ENCODE measurements around the gene ACOX2. TPM values are rescaled to one million over a fixed set of nuclear protein-coding genes. Genes with fewer than 3 reads are reported as not detected.
A peak's percentile ranks its signal among the peaks of the same experiment; 100 is the strongest.

Gene ACOX2
- total RNA-seq, 1 experiment from 2014 or later = 7.2 TPM

GRCh38 chr3:58584690-58585004 is 47.7 kb upstream of the ACOX2 start:
- POLR2A ChIA-PET (ENCODE audit: low non-redundant PET) = no interaction called here
- Histone ChIP-seq H3K27me3 (replicated peaks; ENCODE audit: insufficient read depth, low read depth, low read length, poor library complexity) (peaks cover 7% of the 10 kb centered on the region), H3K36me3 (ENCODE audit: insufficient read depth, low read length, poor library complexity, severe bottlenecking) (no peaks in the 10 kb centered on the region), H3K9me3 (ENCODE audit: low read depth, low read length, poor library complexity, severe bottlenecking) (no peaks in the 10 kb centered on the region), H3K27ac (ENCODE audit: low read depth, low read length, poor library complexity, severe bottlenecking) (no peak overlapping the region), H3K4me1 (ENCODE audit: insufficient read depth, low read length, poor library complexity, severe bottlenecking) (peaks cover 17% of the 10 kb centered on the region), H3K4me3 (ENCODE audit: low read depth, low read length, poor library complexity, severe bottlenecking) (peak overlapping the region; percentile 44)
- CTCF ChIA-PET = no interaction called here
- TF ChIP-seq EZH2 (IDR thresholded peaks at IDR 0.05; ENCODE audit: borderline replicate concordance, low read depth, low read length, poor library complexity, severe bottlenecking) (no peak), CTCF (conservative IDR thresholded peaks at IDR 0.05; ENCODE audit: low read depth, low read length) (no peak)
- intact Hi-C loops (cut with micrococcal nuclease; ENCODE audit: unreplicated experiment) = no loop called here
- no TSS peak for BruUV-seq (replicated peaks)
- DNase-seq (ENCODE audit: low spot score) = no peak

GRCh38 chr3:58581328-58582091 is 44.5 kb upstream of the ACOX2 start:
- Histone ChIP-seq H3K27me3 (replicated peaks; ENCODE audit: insufficient read depth, low read depth, low read length, poor library complexity) (peaks cover 2% of the 10 kb centered on the region), H3K36me3 (ENCODE audit: insufficient read depth, low read length, poor library complexity, severe bottlenecking) (no peaks in the 10 kb centered on the region), H3K27ac (ENCODE audit: low read depth, low read length, poor library complexity, severe bottlenecking) (peak overlapping the region; percentile 18), H3K9me3 (ENCODE audit: low read depth, low read length, poor library complexity, severe bottlenecking) (no peaks in the 10 kb centered on the region), H3K4me3 (ENCODE audit: low read depth, low read length, poor library complexity, severe bottlenecking) (no peak overlapping the region), H3K4me1 (ENCODE audit: insufficient read depth, low read length, poor library complexity, severe bottlenecking) (peaks cover 17% of the 10 kb centered on the region)
- ChIA-PET POLR2A (ENCODE audit: low non-redundant PET) (interaction anchor here (0.6 kb wide), 1 partner anchor 61 kb away, joined by 3 read pairs; no protein-coding TSS in a partner anchor), CTCF (interaction anchor here (0.6 kb wide), 1 partner anchor 1456 kb away, joined by 3 read pairs; no protein-coding TSS in a partner anchor)
- BruUV-seq (replicated peaks) = no TSS peak
- no peak for TF ChIP-seq EZH2 (IDR thresholded peaks at IDR 0.05; ENCODE audit: borderline replicate concordance, low read depth, low read length, poor library complexity, severe bottlenecking)
- TF ChIP-seq CTCF (conservative IDR thresholded peaks at IDR 0.05; ENCODE audit: low read depth, low read length) = no peak
- peak; percentile 40 for DNase-seq (ENCODE audit: low spot score)
- intact Hi-C loops (cut with micrococcal nuclease; ENCODE audit: unreplicated experiment) = no loop called here

- BruUV-seq (replicated peaks) = no TSS peak
These were observed 43.9 kb upstream of the ACOX2 start for GRCh38 chr3:58580826-58581327.

More at GRCh38 chr3:58580826-58581327, 43.9 kb upstream of the ACOX2 start:
- no peaks in the 10 kb centered on the region for H3K27me3 ChIP-seq (replicated peaks; ENCODE audit: insufficient read depth, low read depth, low read length, poor library complexity)
- H3K9me3 ChIP-seq (ENCODE audit: low read depth, low read length, poor library complexity, severe bottlenecking) = no peaks in the 10 kb centered on the region
- DNase-seq (ENCODE audit: low spot score) = no peak
- POLR2A ChIA-PET (ENCODE audit: low non-redundant PET) = interaction anchor here (0.6 kb wide), 1 partner anchor 62 kb away, joined by 3 read pairs; no protein-coding TSS in a partner anchor
- CTCF ChIA-PET = no interaction called here
- H3K4me1 ChIP-seq (ENCODE audit: insufficient read depth, low read length, poor library complexity, severe bottlenecking) = peaks cover 17% of the 10 kb centered on the region
- intact Hi-C loops (cut with micrococcal nuclease; ENCODE audit: unreplicated experiment) = no loop called here
- TF ChIP-seq EZH2 (IDR thresholded peaks at IDR 0.05; ENCODE audit: borderline replicate concordance, low read depth, low read length, poor library complexity, severe bottlenecking) (no peak), CTCF (conservative IDR thresholded peaks at IDR 0.05; ENCODE audit: low read depth, low read length) (no peak)
- H3K27ac ChIP-seq (ENCODE audit: low read depth, low read length, poor library complexity, severe bottlenecking) = peak overlapping the region; percentile 18
- no peaks in the 10 kb centered on the region for H3K36me3 ChIP-seq (ENCODE audit: insufficient read depth, low read length, poor library complexity, severe bottlenecking)
- no peak overlapping the region for H3K4me3 ChIP-seq (ENCODE audit: low read depth, low read length, poor library complexity, severe bottlenecking)

Measured in A673 (cell line).